A549 treated with RU486 at 1 μM for 4 hours (cell line): ENCODE measurements around the gene APBB1. TPM values are rescaled to one million over a fixed set of nuclear protein-coding genes. Genes with fewer than 3 reads are reported as not detected.

ENCODE experiments used
- total RNA-seq: library from RNA; stranded (reverse); fragments of 200-300 nt; extraction: Qiagen RNA extraction; gene quantifications from 5 replicates; pipeline ENCODE4 v1.2.3, GENCODE V29; 2022; ENCODE audit warnings: low read depth

Gene APBB1
- total RNA-seq, result 15.6 to 19.1 TPM (median 16.9 TPM) in 5 replicates

DNA sequence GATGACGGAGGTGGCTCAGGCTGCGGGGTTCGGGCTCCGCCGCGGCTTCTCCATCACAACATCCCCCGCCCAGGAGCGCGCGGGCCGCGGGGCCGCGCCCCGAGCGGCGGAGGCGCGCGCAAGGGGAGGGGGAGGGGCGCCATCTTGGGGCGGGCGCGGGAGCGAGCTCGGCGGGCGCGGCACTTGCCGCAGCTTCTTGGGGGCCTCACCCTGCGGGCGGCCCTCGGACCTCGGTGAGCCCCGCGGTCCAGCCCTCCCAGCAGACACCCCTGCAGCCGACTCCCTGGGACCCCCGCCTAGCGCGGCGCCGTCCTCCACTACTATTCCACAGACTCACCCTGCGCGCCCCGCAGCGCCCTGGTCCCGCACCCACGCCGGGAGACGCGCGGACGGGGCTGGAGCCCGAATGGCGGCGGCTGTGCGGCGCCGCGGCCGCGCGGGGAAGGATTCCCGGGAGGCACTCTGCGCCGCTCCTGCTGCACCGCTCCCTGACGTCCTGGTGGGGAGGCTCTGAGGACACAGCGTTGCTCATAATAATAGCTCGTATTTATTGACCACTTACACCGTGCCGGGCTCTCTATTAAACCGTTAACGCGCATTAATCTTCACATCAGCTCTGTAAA, at the start of gene APBB1:
APBB1 (minus strand) TSS at position 86 of the 623 bp plus-strand sequence. CDS start 7,747 bp downstream, outside the sequence.

DNA sequence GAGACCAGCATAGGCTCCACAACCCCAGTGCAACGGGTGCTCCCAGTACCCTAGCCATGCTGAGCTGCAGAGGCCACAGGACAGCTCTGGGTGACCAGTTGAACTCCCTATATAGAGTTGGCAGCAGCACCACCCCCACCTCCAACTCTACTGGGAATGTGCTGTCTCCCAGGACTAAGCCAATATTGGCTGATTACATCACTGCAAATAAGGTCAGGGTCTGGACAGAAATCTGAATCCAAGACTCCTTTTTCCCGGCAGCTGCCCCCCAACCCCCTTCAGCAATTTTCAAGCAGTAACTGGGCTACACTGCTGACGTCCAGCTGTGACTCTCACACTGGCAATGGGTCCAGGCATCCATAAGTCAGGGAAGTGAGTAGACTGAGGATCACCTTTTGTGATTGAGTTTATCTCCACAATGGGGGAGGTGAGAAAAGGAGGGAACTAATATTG, 22.0 kb upstream of the APBB1 start, which contains the start of gene HPX:
HPX (minus strand) TSS at position 82 of the 453 bp plus-strand sequence; CDS start at position 58, 24 bp downstream.

DNA sequence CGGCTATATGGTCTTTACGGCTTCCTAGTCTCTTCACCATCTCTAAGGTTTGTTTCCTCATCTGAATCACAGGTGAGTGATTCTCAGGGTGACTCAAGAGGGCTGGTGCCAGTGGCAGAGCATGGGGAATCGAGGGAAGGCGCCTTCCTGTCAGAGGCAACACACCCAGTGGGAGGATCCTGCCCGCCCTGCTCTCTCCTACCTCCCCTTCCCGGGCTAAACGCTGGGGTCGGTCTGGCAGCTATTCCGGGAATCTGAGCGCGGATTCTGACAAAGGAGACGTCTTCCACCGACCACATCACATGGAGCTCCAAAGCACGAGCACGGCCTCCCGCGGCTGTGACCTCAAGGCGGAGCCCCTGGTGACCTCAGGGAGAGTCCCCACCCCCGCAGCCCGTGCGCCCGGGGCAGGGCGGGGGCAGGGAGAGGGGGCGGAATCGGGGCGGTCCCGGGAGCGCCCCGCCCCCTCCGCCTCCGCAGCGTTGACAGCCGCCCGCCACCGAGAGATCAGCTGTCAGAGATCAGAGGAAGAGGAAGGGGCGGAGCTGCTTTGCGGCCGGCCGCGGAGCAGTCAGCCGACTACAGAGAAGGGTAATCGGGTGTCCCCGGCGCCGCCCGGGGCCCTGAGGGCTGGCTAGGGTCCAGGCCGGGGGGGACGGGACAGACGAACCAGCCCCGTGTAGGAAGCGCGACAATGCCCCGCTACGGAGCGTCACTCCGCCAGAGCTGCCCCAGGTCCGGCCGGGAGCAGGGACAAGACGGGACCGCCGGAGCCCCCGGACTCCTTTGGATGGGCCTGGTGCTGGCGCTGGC, 28.8 kb downstream of the APBB1 start, which contains the start of gene SMPD1:
SMPD1 (plus strand) TSS at position 570 of the 813 bp plus-strand sequence; CDS start at position 695, 125 bp downstream.

Other genes starting within 250 kb of the APBB1 start
- gene OR52B2, start 248.8 kb downstream of the APBB1 start, total RNA-seq, result not detected in 5 replicates
- gene OR52W1, start 219.9 kb downstream of the APBB1 start, total RNA-seq, result not detected in 5 replicates
- not detected in 5 replicates for gene C11orf42, start 213.5 kb downstream of the APBB1 start, total RNA-seq
- 14.7 to 17.7 TPM (median 16.1 TPM) in 5 replicates for gene FHIP1B, start 184.5 kb downstream of the APBB1 start, total RNA-seq
- 0.07 to 0.19 TPM (median 0.09 TPM) in 3 of 5 replicates, not detected in the others for gene CNGA4, start 180.0 kb downstream of the APBB1 start, total RNA-seq
- not detected in 5 replicates for gene CCKBR, start 159.3 kb downstream of the APBB1 start, total RNA-seq
- gene CAVIN3, start 98.6 kb downstream of the APBB1 start, total RNA-seq, result 24.1 to 37.9 TPM (median 27.6 TPM) in 5 replicates
- gene SMPD1, start 28.6 kb downstream of the APBB1 start, total RNA-seq, result 9.0 to 12.2 TPM (median 10.4 TPM) in 5 replicates
- gene HPX, start 21.9 kb upstream of the APBB1 start, total RNA-seq, result 0.32 to 0.75 TPM (median 0.62 TPM) in 5 replicates
- gene TRIM3, start 54.8 kb upstream of the APBB1 start, total RNA-seq, result 12.5 to 20.1 TPM (median 16.0 TPM) in 5 replicates
- gene ARFIP2, start 62.2 kb upstream of the APBB1 start, total RNA-seq, result 54.3 to 58.6 TPM (median 55.5 TPM) in 5 replicates
- gene TIMM10B, start 62.4 kb upstream of the APBB1 start, total RNA-seq, result 26.4 to 35.8 TPM (median 32.4 TPM) in 5 replicates
- gene DNHD1, start 78.2 kb upstream of the APBB1 start, total RNA-seq, result 2.1 to 3.5 TPM (median 2.8 TPM) in 5 replicates
- gene RRP8, start 184.5 kb upstream of the APBB1 start, total RNA-seq, result 23.3 to 40.5 TPM (median 29.7 TPM) in 5 replicates
- 107 to 127 TPM (median 118 TPM) in 5 replicates for gene ILK, start 184.7 kb upstream of the APBB1 start, total RNA-seq
- gene TAF10, start 193.1 kb upstream of the APBB1 start, total RNA-seq, result 178 to 317 TPM (median 217 TPM) in 5 replicates
- 38.3 to 47.3 TPM (median 43.0 TPM) in 5 replicates for gene TPP1, start 200.3 kb upstream of the APBB1 start, total RNA-seq
- 0.07 to 0.12 TPM (median 0.09 TPM) in 5 replicates for gene DCHS1, start 236.7 kb upstream of the APBB1 start, total RNA-seq